MM.1S (cell line): ENCODE results near the gene IKBKG.

Source experiments
- DNase-seq: peaks from one replicate; pipeline ENCODE4 v3.0.0-alpha.2; 2015
- H2AFZ ChIP-seq: fragments of 300-600 bp; sonication (generic); 2 replicates; pipeline ENCODE4 v1.6.0; 2016; ENCODE audit warnings: antibody characterized with exemption, low read length
- H3F3A ChIP-seq: fragments of 300-600 bp; sonication (generic); 2 replicates; pipeline ENCODE4 v1.6.1; 2016; ENCODE audit warnings: mild to moderate bottlenecking, antibody characterized with exemption, low read length, moderate library complexity, mixed read lengths; ENCODE audit not compliant: insufficient read depth
- H3K27ac ChIP-seq: fragments of 300-600 bp; sonication (generic); 2 replicates; pipeline ENCODE4 v1.5.1; 2016; ENCODE audit warnings: mild to moderate bottlenecking, low read length
- H3K27me3 ChIP-seq: fragments of 300-600 bp; sonication (generic); replicated peaks from 2 replicates; pipeline ENCODE4 v1.6.0; 2016; ENCODE audit warnings: low read length; ENCODE audit not compliant: insufficient read depth
- H3K36me3 ChIP-seq: fragments of 300-600 bp; sonication (generic); replicated peaks from 2 replicates; pipeline ENCODE4 v1.6.1; 2016; ENCODE audit warnings: mild to moderate bottlenecking, low read length, mixed read lengths; ENCODE audit not compliant: insufficient read depth
- H3K4me1 ChIP-seq: fragments of 300-600 bp; sonication (generic); 2 replicates; pipeline ENCODE4 v1.6.1; 2016; ENCODE audit warnings: low read length, mixed read lengths
- H3K4me2 ChIP-seq: fragments of 300-600 bp; sonication (generic); 2 replicates; pipeline ENCODE4 v1.6.0; 2016; ENCODE audit warnings: low read depth, low read length
- H3K4me3 ChIP-seq: fragments of 300-600 bp; sonication (generic); 2 replicates; pipeline ENCODE4 v1.5.1; 2016; ENCODE audit warnings: low read length, mixed read lengths
- H3K79me2 ChIP-seq: fragments of 300-600 bp; sonication (generic); 2 replicates; pipeline ENCODE4 v1.6.1; 2016; ENCODE audit warnings: mixed run types, low read length, mixed read lengths
- H3K9ac ChIP-seq: fragments of 300-600 bp; sonication (generic); 2 replicates; pipeline ENCODE4 v1.6.1; 2016; ENCODE audit warnings: low read length, mixed read lengths
- H3K9me2 ChIP-seq: fragments of 300-600 bp; sonication (generic); replicated peaks from 2 replicates; pipeline ENCODE4 v1.6.1; 2016; ENCODE audit warnings: mild to moderate bottlenecking, low read length, mixed read lengths; ENCODE audit not compliant: insufficient read depth
- H3K9me3 ChIP-seq: fragments of 300-600 bp; sonication (generic); replicated peaks from 2 replicates; pipeline ENCODE4 v1.6.1; 2016; ENCODE audit warnings: mild to moderate bottlenecking, low read length, mixed read lengths; ENCODE audit not compliant: insufficient read depth
- H4K20me1 ChIP-seq: fragments of 300-600 bp; sonication (generic); 2 replicates; pipeline ENCODE4 v1.6.1; 2016; ENCODE audit warnings: mild to moderate bottlenecking, low read length, moderate library complexity, mixed read lengths; ENCODE audit not compliant: insufficient read depth
- CTCF ChIP-seq: fragments of 300-600 bp; sonication (generic); IDR thresholded peaks from 2 replicates; pipeline ENCODE4 v1.5.1; 2016; ENCODE audit warnings: antibody characterized with exemption, low read length, mixed read lengths
- EZH2 ChIP-seq: fragments of 300-600 bp; sonication (generic); optimal IDR thresholded peaks from 2 replicates; pipeline ENCODE3; 2017; ENCODE audit warnings: low read depth, mild to moderate bottlenecking, antibody characterized with exemption, low read length, mixed read lengths
- EZH2phosphoT487 ChIP-seq: fragments of 300-600 bp; sonication (generic); IDR thresholded peaks from 2 replicates; pipeline ENCODE4 v1.6.1; 2018; ENCODE audit warnings: antibody characterized with exemption, low read length

IKBKG gene

GRCh38 chrX:154602766-154603437 lies 55.5 kb downstream of the IKBKG start:
- no peaks in the 10 kb centered on the region for H3K9me3 ChIP-seq
- H3K27ac ChIP-seq = no peak overlapping the region

GRCh38 chrX:154603438-154604430 lies 56.3 kb downstream of the IKBKG start:
- H3K27me3 ChIP-seq = no peaks in the 10 kb centered on the region
- no peaks in the 10 kb centered on the region for H3K36me3 ChIP-seq
- peaks cover 5% of the 10 kb centered on the region; the same call in 1 of the 2 replicates for H3K4me1 ChIP-seq
- no peaks in the 10 kb centered on the region for H4K20me1 ChIP-seq
- H3K9me2 ChIP-seq = no peaks in the 10 kb centered on the region
- no peaks in the 10 kb centered on the region for H3K79me2 ChIP-seq
- no peak overlapping the region for H3K4me3 ChIP-seq
- TF ChIP-seq EZH2 (no peak), EZH2phosphoT487 (no peak), CTCF (no peak)
- no peak for DNase-seq
- H3K27ac ChIP-seq = no peak overlapping the region
- H3K4me2 ChIP-seq = no peak overlapping the region
- no peaks in the 10 kb centered on the region for H3F3A ChIP-seq
- no peak overlapping the region for H3K9ac ChIP-seq
- H3K9me3 ChIP-seq = no peaks in the 10 kb centered on the region
- H2AFZ ChIP-seq = no peak overlapping the region

More at GRCh38 chrX:154602766-154603437, 55.5 kb downstream of the IKBKG start:
- TF ChIP-seq CTCF (no peak), EZH2 (no peak), EZH2phosphoT487 (no peak)
- H3K79me2 ChIP-seq = no peaks in the 10 kb centered on the region
- no peaks in the 10 kb centered on the region for H3K27me3 ChIP-seq
- no peaks in the 10 kb centered on the region for H3K9me2 ChIP-seq
- DNase-seq = no peak
- H3K9ac ChIP-seq = no peak overlapping the region
- H3K36me3 ChIP-seq = no peaks in the 10 kb centered on the region
- no peaks in the 10 kb centered on the region for H4K20me1 ChIP-seq
- H3F3A ChIP-seq = no peaks in the 10 kb centered on the region
- no peak overlapping the region for H2AFZ ChIP-seq
- peaks cover 5% of the 10 kb centered on the region; the same call in 1 of the 2 replicates for H3K4me1 ChIP-seq
- H3K4me2 ChIP-seq = no peak overlapping the region
- H3K4me3 ChIP-seq = no peak overlapping the region

- Histone ChIP-seq H3K4me2 (no peak overlapping the region), H4K20me1 (no peaks in the 10 kb centered on the region), H3K27ac (no peak overlapping the region), H3K36me3 (no peaks in the 10 kb centered on the region), H3K4me1 (peaks cover 5% of the 10 kb centered on the region; the same call in 1 of the 2 replicates), H3K27me3 (no peaks in the 10 kb centered on the region), H3K9me2 (no peaks in the 10 kb centered on the region), H3K79me2 (no peaks in the 10 kb centered on the region), H3K4me3 (no peak overlapping the region), H3K9ac (no peak overlapping the region), H2AFZ (no peak overlapping the region), H3K9me3 (no peaks in the 10 kb centered on the region), H3F3A (no peaks in the 10 kb centered on the region)
- TF ChIP-seq EZH2 (no peak), CTCF (no peak), EZH2phosphoT487 (no peak)
- no peak for DNase-seq
Measured at GRCh38 chrX:154605566-154605965, 58.1 kb downstream of the IKBKG start.
